OCI-LY1 (cell line): Measurements from ENCODE around the gene DNAL4.

Experiments used
- CTCF ChIP-seq: fragments of 200-600 bp; sonication (generic), shearing (Covaris generic); IDR thresholded peaks from 2 replicates; pipeline ENCODE4 v1.5.1; 2017; ENCODE audit warnings: mild to moderate bottlenecking, antibody characterized with exemption, low read length, moderate library complexity, mixed read lengths
- EZH2 ChIP-seq: fragments of 200-600 bp; sonication (generic), shearing (Covaris generic); IDR thresholded peaks from 2 replicates; pipeline ENCODE4 v1.8.0; 2017; ENCODE audit warnings: borderline replicate concordance, mixed run types, mild to moderate bottlenecking, antibody characterized with exemption, low read length, moderate library complexity, mixed read lengths

GRCh38 chr22:38811241-38811640, 17.3 kb upstream of the DNAL4 start:
- TF ChIP-seq EZH2 (no peak), CTCF (no peak)
